HG03469 (cell line): ENCODE data around the gene RNF215.

Source experiments
- ATAC-seq: cut with Tn5 transposase; IDR thresholded peaks from one replicate; pipeline ENCODE4 v1.9.1; 2021; ENCODE audit warnings: mild to moderate bottlenecking, moderate library complexity, moderate number of reproducible peaks; ENCODE audit not compliant: unreplicated experiment

The RNF215 gene

DNA sequence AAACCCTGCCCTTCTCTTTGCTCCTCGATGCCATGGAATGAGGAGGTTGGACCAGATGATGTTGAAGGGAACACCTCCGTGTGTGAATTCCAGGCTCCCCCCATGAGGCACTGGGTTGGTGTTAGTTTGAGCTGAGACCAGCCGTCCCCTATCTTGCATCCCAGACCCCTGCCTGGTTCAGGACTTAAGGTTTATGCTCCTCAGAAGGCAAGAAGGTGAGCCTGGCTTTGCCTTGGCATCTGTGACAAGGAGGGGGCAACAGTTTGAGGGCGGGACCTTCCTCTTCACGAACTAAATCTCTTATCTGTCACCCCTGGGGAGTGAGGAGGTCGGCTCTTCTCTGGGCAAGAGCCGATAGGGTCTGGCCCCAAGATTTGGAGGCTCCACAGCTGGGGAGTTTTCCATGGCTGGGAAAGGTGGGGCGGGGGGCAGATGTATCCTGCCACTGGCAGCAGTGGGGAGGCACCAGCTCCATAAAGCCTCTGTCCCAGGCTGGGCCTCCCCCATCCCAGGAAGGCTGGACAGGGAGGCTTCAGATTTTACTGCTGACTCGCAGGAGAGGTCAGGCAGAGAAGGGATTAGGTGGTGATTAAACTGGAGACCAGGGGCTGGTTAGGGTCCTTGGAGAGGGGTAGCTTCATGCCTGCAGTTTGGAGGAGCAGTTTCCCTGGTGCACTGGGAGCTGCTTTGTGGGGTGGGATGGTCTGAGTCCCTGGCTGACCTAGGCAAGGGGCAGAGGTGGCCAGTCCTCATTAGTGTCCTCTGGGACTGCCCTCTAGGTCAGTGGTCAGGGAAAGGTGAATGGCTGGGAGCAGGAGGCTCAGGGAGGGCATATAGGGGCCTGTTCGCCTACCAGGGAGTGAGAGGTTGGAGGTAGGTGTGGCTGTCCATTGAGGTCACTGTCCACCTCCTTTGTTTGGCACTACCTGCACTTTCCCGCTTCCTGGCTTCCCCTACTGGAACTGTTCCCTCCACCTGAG is 10.7 kb upstream of the RNF215 start:
- no peak for ATAC-seq

DNA sequence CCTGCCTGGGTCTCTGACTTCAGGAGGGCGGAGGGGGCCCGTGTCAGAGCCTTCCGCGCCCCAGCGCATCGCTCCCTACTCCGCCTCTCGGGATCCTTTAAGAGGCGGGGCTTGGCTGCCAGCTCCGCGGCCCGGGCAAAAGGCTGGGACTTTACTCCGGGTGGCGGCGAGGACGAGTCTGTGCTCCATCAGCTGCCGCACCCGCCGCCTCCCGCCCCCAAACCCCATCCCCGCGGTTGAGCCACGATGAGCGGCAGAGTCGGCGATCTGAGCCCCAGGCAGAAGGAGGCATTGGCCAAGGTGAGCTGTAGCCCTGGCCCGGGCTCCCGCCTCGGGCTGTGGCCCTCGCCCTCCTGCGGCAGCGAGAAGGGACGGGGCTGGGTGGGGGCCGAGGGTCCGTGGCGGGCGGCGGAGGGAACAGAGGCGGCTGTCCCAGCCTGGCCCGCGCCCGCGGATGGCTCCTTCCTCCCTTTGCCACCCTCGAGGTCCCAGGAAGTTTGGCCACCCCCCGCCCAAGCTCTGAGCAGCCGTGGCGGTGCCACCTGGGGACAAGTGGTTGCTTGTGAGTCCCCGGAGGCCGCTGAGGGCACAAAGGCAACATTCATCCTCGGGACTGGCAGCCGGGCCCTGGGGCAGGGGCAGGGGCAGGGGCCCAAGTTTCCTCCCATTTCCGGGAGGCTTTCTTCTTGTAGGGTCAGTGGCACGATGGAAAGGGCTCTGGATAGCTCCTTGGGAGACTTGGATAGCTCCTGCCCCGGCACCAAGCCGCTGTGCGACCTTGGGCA is 9.9 kb upstream of the RNF215 start, which contains the start of gene SEC14L2:
TSS of gene SEC14L2 (plus strand) at position 148 of the 785 bp plus-strand sequence. CDS start at position 247, 99 bp downstream.
- ATAC-seq: no peak

DNA sequence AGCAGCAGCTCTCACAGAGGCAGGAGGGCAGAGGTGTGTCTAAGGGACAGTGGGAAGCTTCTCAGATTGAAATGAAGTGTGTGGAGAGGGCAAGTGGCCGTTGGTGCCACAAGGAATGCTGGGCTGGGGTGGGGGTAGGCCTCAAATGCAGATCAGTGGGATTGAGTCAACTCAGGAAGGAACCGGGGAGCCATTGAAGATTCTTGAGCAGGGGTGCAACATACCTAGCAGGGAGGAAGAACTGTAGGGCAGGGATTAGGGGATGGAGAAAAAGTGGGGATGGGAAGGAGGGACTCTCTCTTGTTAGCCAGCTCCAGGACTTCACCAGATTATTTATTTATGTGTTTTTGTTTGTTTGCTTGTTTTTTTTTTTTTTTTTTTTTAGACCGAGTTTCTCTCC is 6.7 kb upstream of the RNF215 start:
- no peak for ATAC-seq

DNA sequence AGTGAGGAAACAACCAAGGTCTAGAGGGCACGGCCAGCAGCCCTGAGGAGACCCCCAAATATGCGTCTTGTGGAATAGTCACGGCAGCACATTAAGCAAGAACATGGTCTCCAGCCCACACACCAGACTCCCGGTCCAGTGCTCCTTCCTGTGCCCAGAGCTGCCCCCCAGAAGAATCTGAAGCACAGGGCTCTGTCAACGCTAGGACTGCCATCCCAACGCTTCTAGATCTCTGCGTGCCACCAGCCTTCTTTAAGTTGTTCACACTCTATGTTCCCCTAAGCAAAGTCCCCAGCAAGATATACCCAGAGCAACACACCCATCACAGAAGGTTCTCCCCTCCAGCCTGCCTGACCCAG is 6.1 kb upstream of the RNF215 start:
- no peak for ATAC-seq

DNA sequence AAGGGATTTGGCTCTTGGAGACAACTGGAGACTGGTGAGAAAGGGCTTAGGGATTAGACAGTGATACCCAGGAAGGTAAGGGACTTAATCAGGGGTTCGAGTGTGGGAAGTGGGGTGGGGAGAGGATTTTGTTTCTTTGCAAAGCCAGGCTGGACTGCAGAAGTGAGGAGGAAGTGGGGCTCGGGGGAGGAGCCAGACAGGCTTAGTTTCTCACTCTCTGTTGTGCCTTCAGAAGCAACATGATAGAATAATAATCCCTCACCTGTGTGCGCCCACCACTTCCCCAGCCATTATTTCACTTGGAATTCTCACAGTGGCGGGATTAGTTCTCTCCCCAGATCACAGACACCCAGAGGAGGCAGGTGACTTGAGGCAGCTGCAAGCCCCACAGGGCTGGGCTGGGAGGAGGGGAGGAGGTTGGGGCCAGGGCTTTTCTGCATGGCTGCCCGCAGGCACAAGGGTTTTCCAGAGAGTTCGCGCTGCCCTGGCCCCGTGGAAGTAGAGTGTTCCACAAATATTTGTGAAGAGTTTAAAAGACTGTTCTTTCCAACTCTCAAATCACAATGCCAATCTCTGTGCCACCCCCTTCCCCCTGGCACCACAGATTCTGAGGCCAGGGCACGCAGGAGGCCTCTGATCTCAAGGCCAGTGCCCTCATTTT is 5.6 kb upstream of the RNF215 start:
- no peak for ATAC-seq

DNA sequence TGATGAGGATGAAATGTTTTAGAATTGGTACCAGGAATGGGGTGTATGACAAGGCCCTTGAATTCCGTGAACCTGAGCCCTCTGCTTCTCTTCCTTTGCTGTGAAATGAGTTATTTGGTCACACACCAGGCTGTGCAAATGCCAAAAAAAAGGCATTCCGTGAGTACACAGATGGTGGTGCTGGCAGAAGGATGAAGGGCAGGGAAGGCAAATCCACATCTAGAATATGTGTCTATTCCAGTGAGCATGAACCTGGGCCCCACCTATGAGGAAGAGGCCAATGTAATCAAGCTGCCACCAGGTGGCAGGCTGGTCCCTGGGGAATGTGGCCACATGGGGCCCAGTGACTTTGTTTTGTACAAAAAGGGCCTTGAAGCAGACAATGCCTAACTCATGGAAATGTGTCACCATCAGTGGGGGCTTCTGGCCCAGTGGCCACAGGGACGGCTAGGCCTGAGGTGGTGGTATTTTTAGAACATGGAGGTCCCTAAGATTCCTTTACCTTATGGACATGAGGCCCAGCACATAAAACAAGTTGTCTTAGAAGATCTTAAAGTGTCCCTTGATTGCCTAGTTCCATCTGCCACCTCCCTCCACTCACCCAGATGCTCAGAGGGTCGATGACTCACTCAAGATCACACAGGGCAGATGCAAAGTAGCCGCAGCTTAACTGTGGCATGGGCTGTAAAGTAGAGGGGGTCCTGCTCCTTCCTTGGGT is 3.9 kb upstream of the RNF215 start:
- ATAC-seq: no peak

DNA sequence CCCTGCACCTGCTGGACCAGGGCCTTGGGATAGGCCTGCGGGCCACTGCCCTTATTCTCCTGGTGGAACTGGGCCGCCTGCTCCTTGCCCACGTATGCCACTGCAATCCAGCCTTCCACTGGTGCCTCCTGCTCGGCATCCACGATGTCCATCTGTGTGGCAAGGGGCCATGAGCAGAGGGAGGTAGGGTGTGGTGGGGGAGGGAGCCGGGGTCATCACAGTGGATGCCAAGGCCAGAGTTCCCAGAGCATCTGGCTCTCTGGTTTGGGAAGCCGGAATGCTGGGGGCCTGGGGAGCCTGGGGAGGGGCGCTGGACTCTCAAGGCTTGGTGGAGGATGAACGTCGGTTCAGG is 627 bp downstream of the RNF215 start:
- ATAC-seq: no peak

DNA sequence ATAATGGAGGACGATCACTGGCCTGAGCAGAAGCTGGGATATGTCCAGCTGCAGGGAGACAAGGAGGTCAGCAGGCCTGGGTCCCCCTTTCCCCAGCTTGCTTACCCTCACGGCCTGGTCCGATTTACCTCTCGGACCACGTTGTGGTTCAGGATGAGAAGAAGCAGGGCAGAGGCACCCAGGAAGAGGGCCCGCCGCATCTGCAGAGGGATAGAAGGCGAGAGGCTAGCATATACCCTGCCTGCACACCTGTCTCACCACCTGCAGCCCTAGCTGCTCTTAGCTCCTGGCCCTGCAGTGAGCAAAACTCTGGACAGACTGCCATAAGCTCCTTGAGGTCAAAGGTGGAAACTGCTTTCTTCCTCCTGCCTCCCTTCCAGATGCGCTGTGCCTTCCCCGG is 1.3 kb downstream of the RNF215 start:
- ATAC-seq: no peak

DNA sequence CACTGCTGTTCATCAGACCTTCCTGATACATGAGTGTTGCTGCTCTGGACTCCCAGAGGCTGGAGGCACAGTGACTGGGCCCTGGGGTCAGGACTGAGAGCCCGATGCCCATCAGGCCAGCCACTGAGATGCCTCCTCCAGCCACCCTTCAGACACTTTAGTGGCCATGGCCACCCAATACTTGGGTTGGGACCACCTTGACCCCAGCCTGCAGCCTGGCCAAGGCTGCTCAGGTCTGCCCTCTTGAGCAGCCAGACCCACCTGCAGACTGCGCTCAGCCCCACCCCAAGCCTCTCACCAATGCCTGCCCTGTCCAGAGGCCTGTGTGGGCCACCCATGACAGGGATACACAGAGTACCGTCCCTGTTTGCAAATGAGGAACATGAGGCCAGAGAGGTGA is 4.2 kb downstream of the RNF215 start:
- no peak for ATAC-seq

DNA sequence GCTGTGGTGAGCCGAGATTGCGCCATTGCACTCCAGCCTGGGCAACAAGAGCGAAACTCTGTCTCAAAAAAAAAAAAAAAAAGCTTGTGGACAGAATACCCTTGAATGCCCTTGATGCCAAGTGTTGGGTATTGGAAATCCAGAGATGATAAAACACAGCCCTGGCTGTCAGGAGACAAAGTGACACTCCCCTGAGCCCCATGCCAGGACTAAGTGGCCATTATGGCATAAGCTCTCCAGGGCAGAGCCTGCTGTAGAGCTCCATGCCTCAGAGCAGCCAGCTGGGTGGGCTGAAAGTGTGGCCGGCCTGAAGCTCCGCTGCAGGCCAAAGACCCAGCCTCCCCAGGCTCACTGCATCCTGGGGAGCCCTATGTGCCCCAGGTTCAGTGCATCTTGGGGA is 4.9 kb downstream of the RNF215 start:
- ATAC-seq: no peak

DNA sequence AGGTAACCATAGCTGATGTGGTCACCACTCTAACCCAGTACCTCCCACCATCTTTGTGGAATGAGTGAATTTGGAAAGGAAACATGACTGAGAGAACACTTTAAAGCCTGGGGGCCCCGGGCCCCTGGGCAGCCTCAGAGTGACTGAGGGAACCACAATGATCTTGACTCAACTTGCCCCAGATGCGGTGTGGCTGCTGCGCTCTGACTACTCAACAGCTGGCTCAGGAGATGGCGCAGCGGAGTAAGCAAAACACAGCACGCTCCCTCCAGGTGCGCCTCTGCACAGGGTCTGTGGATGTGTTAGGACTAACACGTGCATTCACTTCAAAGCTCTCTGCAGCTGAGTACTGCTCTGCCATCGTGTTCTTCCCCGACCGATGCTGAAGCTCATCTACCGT is 5.9 kb downstream of the RNF215 start:
- no peak for ATAC-seq

DNA sequence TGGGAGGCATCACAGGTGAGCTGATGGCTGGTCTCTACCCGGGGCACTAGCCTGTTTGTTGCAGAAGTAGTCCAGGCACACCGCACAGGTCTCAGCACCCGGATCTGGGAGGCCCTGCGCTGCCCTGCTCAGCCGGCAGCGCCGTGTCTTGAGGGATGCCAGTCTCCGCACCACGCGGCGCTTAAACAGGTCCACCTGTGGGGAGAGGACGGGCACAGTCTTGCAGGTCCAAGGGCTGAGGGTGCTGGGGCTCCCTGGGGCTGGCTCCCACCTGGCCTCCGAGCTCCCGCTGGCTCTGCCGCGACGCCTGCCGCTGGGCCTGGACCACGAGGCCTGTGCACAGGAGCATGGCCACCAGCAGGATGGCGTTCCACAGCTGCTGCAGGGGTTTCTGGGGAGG is 7.2 kb downstream of the RNF215 start:
- no peak for ATAC-seq

DNA sequence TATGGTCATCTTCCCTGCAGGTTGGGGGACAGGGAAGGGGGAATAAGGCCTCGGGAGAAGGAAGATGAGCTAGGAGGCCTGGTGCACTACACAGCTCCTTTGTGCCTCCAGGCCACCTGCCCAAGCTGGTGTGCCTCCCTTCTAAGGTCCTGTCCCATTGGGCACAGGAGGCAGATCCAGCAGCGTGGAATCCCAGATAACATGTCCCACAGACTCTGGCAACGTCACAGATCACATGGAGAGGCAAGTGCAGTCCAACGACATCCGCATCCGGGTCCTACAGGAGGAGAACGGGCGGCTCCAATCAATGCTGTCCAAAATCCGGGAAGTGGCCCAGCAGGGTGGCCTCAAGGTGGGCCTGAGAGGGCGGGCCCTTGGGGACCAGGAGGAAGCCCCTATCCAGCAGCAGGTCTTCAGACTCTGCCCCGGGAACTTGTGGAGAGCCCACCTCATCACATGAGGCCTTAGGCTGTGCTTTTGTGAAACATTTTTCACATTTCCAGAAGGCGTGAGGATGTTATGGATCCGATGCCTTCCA is 11.8 kb downstream of the RNF215 start:
- ATAC-seq: no peak

DNA sequence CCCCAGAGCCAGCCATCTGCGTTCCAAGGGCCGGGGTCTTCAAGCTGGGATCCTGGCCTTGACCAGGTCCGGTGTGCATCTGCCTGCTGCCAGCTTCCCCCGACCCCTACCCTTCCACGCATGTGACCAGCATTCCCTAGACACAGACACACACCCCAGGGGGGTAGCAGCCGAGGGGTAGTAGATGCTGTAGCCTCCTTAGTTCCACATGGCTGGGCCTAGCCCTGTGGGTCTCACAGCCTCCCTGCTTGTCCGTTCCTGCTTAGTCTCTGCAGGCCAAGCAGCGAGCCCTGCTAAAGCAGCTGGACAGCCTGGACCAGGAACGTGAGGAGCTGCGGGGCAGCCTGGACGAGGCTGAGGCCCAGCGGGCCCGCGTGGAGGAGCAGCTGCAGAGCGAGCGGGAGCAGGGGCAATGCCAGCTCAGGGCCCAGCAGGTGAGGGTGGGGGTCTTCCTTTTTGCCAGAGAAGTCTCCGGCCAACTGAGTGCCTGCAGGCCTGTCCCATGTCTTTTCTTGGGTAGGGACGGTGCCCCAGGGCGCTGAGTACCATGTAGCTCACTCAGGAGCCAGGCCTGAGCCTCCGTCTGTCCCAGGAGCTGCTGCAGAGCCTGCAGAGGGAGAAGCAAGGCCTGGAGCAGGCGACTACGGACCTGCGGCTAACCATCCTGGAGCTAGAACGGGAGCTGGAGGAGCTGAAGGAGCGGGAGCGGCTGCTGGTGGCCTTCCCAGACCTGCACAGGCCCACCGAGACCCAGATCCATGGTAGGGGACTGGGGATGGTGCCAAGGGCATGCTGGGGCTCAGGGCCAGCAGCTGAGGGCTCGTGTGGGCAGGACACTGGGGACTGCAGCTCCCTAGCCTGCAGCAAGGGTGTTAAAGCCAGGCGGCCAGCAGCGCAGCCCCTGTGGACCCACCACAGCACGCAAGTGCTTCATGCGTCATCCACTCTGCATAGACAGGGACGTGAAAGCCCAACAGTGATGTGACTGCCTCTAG is 13.6 kb downstream of the RNF215 start:
- no peak for ATAC-seq

DNA sequence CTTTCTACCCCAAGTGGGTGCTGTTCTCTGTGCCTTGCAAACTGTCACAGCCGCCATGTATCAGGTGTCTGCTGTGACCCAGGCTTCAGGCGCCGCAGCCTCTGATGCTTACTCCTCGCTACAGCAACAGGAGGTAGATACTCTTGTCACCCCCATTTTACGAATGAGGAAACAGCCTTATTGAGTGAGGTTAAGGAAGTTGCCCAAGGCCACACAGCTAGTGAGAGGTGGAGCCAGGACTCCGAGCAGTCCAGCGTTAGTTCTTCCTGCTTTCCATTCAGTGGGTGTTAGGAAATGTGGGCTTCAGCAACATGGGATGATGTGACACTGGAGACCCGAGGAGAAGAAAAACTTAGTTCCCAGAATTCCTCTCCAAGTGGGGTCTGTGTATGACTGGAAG is 14.3 kb downstream of the RNF215 start:
- no peak for ATAC-seq

DNA sequence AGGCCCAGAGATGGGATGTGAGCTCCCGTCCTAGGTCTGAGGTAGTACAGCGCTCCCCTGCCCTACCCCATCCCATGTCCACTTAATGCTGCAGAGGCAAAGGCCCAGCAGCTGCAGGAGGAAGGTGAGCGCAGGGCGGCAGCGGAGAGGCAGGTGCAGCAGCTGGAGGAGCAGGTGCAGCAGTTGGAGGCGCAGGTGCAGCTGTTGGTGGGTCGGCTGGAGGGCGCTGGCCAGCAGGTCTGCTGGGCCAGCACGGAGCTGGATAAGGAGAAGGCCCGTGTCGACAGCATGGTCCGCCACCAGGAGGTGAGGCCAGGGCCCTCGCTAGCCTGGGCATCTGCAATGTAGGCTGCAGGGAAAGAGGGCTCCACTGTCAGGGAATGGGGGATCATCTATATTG is 15.2 kb downstream of the RNF215 start:
- no peak for ATAC-seq

DNA sequence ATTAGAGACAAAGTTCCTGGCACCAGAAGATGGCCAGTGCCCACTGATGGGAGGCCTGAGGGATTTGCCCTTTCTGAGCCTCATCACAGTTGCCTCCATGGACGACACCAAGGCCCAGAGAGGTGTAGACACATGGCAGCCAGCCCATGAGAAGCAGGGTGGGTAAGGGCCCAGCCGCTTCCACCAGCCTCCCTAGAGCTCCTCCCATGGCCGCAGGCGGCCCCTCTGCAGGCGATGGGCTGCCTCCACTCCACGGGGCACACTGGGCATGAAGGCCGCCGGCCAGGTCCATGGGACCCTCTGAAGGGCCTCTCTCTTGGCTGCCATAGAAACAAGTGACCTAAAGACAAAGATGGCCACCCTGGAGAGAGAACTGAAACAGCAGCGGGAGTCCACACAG is 15.9 kb downstream of the RNF215 start:
- no peak for ATAC-seq

DNA sequence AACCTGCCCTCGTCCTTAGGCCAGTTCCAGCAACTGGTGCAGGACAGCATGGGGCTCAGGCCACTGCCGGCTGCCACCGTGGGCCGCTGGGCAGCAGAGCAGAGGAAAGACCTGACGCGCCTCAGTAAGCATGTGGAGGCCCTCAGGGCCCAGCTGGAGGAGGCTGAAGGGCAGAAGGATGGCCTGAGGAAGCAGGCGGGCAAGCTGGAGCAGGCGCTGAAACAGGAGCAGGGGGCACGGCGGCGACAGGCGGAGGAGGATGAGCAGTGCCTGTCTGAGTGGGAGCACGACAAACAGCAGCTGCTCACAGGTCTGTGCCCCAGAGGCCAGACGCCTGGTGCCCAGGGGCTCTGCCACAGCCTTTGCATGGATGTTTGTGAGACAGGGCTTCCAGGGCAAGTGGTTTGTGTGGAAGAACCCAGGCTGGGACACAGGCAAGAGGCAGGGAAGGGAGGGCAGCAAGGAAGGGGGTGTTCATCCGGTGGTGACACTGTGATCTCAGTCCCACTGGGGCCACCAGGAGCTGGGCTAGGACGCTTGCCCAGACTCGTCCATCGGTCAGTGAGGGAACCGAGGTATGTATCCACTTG is 16.5 kb downstream of the RNF215 start:
- no peak for ATAC-seq

DNA sequence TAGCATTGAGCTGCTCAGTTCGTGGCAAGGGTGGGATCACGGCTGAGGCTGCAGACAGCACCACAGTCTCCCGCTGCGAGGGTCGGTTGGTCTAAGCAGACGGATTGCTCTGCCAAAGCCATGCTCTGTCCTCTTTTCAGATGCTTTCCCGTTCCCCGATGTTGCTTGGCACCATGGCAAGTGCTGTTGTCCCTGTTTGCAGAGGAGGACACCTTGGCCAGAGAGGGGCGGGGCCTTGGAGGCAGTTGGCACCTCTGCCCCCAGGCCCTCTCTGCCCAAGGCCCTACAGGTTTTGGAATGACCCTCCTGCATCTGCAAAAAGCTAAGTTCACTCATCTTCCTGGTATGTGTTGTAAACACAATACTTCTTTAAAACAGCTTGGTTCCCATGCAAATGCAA is 18.8 kb downstream of the RNF215 start:
- no peak for ATAC-seq
